GM12801 (cell line): ENCODE data around the gene PDGFD.

ENCODE experiments used
- CTCF ChIP-seq: IDR thresholded peaks from one replicate; pipeline ENCODE4 v1.5.1; 2011; ENCODE audit warnings: control low read depth; ENCODE audit not compliant: insufficient read length; ENCODE audit errors: extremely low read depth

PDGFD gene

GRCh38 chr11:104175769-104176168 lies 11.8 kb upstream of the PDGFD start:
- no peak for TF ChIP-seq CTCF

GRCh38 chr11:104169091-104169490 lies 5.1 kb upstream of the PDGFD start:
- no peak for TF ChIP-seq CTCF

GRCh38 chr11:104165014-104165413 lies 1.1 kb upstream of the PDGFD start:
- TF ChIP-seq CTCF, result no peak

GRCh38 chr11:104163100-104164027 lies 583 bp downstream of the PDGFD start:
- no peak for TF ChIP-seq CTCF

- TF ChIP-seq CTCF, result no peak
These were observed 2.0 kb downstream of the PDGFD start for GRCh38 chr11:104161751-104162450.

GRCh38 chr11:104159356-104159755 lies 4.6 kb downstream of the PDGFD start:
- no peak for TF ChIP-seq CTCF

- no peak for TF ChIP-seq CTCF
These were observed 8.6 kb downstream of the PDGFD start for GRCh38 chr11:104155375-104155774.
